Skeletal muscle satellite cell (primary cell): ENCODE data around the gene PCED1B.

Experiments used
- H3K27me3 ChIP-seq: 2 replicates; pipeline ENCODE4 v1.7.0; 2013; ENCODE audit warnings: low read length; ENCODE audit not compliant: control insufficient read depth, insufficient read depth
- H3K36me3 ChIP-seq: 2 replicates; pipeline ENCODE4 v1.7.0; 2013; ENCODE audit warnings: mild to moderate bottlenecking, control low read depth, low read length; ENCODE audit not compliant: insufficient read depth
- H3K4me1 ChIP-seq: 2 replicates; pipeline ENCODE4 v1.7.0; 2013; ENCODE audit warnings: low read length; ENCODE audit not compliant: control insufficient read depth, insufficient read depth
- H3K4me2 ChIP-seq: 2 replicates; pipeline ENCODE4 v1.7.0; 2013; ENCODE audit warnings: mild to moderate bottlenecking, low read length
- H3K4me3 ChIP-seq: 2 replicates; pipeline ENCODE4 v1.7.0; 2013; ENCODE audit warnings: low read length
- H3K9ac ChIP-seq: 2 replicates; pipeline ENCODE4 v1.7.0; 2013; ENCODE audit warnings: mild to moderate bottlenecking, low read depth, low read length, moderate library complexity
- H3K9me3 ChIP-seq: replicated peaks from 2 replicates; pipeline ENCODE4 v1.7.0; 2013; ENCODE audit warnings: mild to moderate bottlenecking, control low read depth, low read length

The PCED1B gene

GRCh38 chr12:47235258-47236040, 156.0 kb downstream of the PCED1B start:
- Histone ChIP-seq H3K9me3 (no peaks in the 10 kb centered on the region), H3K4me3 (no peak overlapping the region), H3K4me2 (no peak overlapping the region), H3K36me3 (peaks cover 6% of the 10 kb centered on the region), H3K27me3 (no peaks in the 10 kb centered on the region), H3K9ac (no peak overlapping the region), H3K4me1 (peaks cover 31% of the 10 kb centered on the region)

- Histone ChIP-seq H3K4me3 (no peak overlapping the region), H3K9me3 (no peaks in the 10 kb centered on the region), H3K4me2 (peak overlapping the region; percentile 3), H3K36me3 (peaks cover 6% of the 10 kb centered on the region), H3K4me1 (peaks cover 31% of the 10 kb centered on the region), H3K9ac (peak overlapping the region; percentile 52), H3K27me3 (no peaks in the 10 kb centered on the region)
These were observed 156.8 kb downstream of the PCED1B start for GRCh38 chr12:47236109-47236714.

GRCh38 chr12:47237751-47238211, 158.4 kb downstream of the PCED1B start:
- peaks cover 6% of the 10 kb centered on the region for H3K36me3 ChIP-seq
- no peak overlapping the region for H3K4me3 ChIP-seq
- H3K9me3 ChIP-seq = no peaks in the 10 kb centered on the region
- H3K27me3 ChIP-seq = no peaks in the 10 kb centered on the region
- peaks cover 28% of the 10 kb centered on the region for H3K4me1 ChIP-seq
- no peak overlapping the region for H3K9ac ChIP-seq
- H3K4me2 ChIP-seq = no peak overlapping the region

- Histone ChIP-seq H3K4me2 (no peak overlapping the region), H3K36me3 (peaks cover 6% of the 10 kb centered on the region), H3K4me1 (peaks cover 28% of the 10 kb centered on the region), H3K4me3 (no peak overlapping the region), H3K9me3 (no peaks in the 10 kb centered on the region), H3K27me3 (no peaks in the 10 kb centered on the region), H3K9ac (no peak overlapping the region)
These were observed 159.3 kb downstream of the PCED1B start for GRCh38 chr12:47238669-47239114.

- no peak overlapping the region for H3K4me3 ChIP-seq
- no peak overlapping the region for H3K4me2 ChIP-seq
- H3K36me3 ChIP-seq = no peaks in the 10 kb centered on the region
- H3K9ac ChIP-seq = no peak overlapping the region
- peaks cover 20% of the 10 kb centered on the region for H3K4me1 ChIP-seq
- no peaks in the 10 kb centered on the region for H3K9me3 ChIP-seq
- no peaks in the 10 kb centered on the region for H3K27me3 ChIP-seq
These were observed 163.0 kb downstream of the PCED1B start for GRCh38 chr12:47242426-47242825.

- H3K27me3 ChIP-seq = no peaks in the 10 kb centered on the region
- H3K9ac ChIP-seq = no peak overlapping the region
- no peaks in the 10 kb centered on the region for H3K36me3 ChIP-seq
- H3K4me1 ChIP-seq = peaks cover 9% of the 10 kb centered on the region
- no peak overlapping the region for H3K4me2 ChIP-seq
- no peaks in the 10 kb centered on the region for H3K9me3 ChIP-seq
- H3K4me3 ChIP-seq = no peak overlapping the region
These were observed 165.4 kb downstream of the PCED1B start for GRCh38 chr12:47244835-47245234.

- no peak overlapping the region for H3K4me2 ChIP-seq
- H3K4me1 ChIP-seq = peaks cover 9% of the 10 kb centered on the region
- no peaks in the 10 kb centered on the region for H3K36me3 ChIP-seq
- H3K9me3 ChIP-seq = no peaks in the 10 kb centered on the region
- no peaks in the 10 kb centered on the region for H3K27me3 ChIP-seq
- no peak overlapping the region for H3K4me3 ChIP-seq
- no peak overlapping the region for H3K9ac ChIP-seq
These were observed 166.2 kb downstream of the PCED1B start for GRCh38 chr12:47245623-47246022.

- peaks cover 9% of the 10 kb centered on the region for H3K4me1 ChIP-seq
- no peak overlapping the region for H3K4me2 ChIP-seq
- no peak overlapping the region for H3K9ac ChIP-seq
- no peaks in the 10 kb centered on the region for H3K36me3 ChIP-seq
- H3K4me3 ChIP-seq = no peak overlapping the region
- H3K9me3 ChIP-seq = no peaks in the 10 kb centered on the region
- no peaks in the 10 kb centered on the region for H3K27me3 ChIP-seq
These were observed 168.0 kb downstream of the PCED1B start for GRCh38 chr12:47247418-47247817.

- no peak overlapping the region for H3K9ac ChIP-seq
These were observed 169.7 kb downstream of the PCED1B start for GRCh38 chr12:47249082-47249481.

GRCh38 chr12:47249719-47250357, 170.4 kb downstream of the PCED1B start:
- Histone ChIP-seq H3K36me3 (no peaks in the 10 kb centered on the region), H3K27me3 (no peaks in the 10 kb centered on the region), H3K4me1 (peaks cover 9% of the 10 kb centered on the region), H3K4me3 (no peak overlapping the region), H3K4me2 (no peak overlapping the region), H3K9ac (no peak overlapping the region), H3K9me3 (no peaks in the 10 kb centered on the region)

More at GRCh38 chr12:47249082-47249481, 169.7 kb downstream of the PCED1B start:
- H3K4me2 ChIP-seq = no peak overlapping the region
- no peaks in the 10 kb centered on the region for H3K36me3 ChIP-seq
- H3K4me1 ChIP-seq = peaks cover 9% of the 10 kb centered on the region
- no peaks in the 10 kb centered on the region for H3K9me3 ChIP-seq
- no peak overlapping the region for H3K4me3 ChIP-seq
- H3K27me3 ChIP-seq = no peaks in the 10 kb centered on the region

GRCh38 chr12:47251919-47252318, 172.5 kb downstream of the PCED1B start:
- H3K4me2 ChIP-seq = no peak overlapping the region

More at GRCh38 chr12:47251919-47252318, 172.5 kb downstream of the PCED1B start:
- H3K36me3 ChIP-seq = no peaks in the 10 kb centered on the region
- no peaks in the 10 kb centered on the region for H3K9me3 ChIP-seq
- H3K4me3 ChIP-seq = no peak overlapping the region
- H3K4me1 ChIP-seq = peaks cover 9% of the 10 kb centered on the region
- H3K9ac ChIP-seq = no peak overlapping the region
- no peaks in the 10 kb centered on the region for H3K27me3 ChIP-seq
